Measurements from ENCODE around the gene KIRREL3.

DNA sequence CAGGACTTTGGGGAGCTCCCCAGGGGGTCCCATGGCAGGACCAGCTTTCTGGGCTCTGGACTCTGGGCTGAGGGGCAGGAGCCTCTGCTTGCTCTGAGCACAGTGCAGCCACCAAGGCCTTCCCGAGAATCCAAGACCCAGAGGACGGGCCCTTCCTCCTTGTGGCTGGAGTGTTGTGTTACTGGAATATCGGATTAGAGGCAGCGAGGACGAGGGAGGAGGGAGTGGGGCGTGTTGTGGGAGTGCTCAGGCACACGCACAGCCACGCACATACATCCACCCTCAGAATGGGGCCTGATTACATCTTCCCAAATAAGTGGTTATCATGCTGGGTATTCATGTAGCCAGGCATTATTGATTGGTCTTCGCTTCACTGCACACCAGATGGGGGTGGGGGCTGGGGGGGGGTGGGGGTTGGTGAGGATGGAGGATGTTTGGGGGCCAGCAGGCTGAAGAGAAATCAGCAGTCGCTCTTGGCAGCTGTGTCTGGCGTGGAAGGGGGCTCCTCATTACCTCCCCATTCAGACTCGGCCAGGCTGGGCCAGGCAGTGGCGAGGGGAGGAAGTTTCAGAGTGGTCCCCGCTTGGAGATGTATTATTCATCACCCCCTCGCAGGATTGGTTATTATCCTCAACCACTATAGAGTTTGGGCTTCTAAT, 524.2 kb downstream of the KIRREL3 start:
- no peak for TF ChIP-seq CTCF (IDR thresholded peaks at IDR 0.05)
- TF ChIP-seq POLR2AphosphoS5 (IDR thresholded peaks at IDR 0.05) = no peak
